HG03060 (cell line): ENCODE results near the gene SH3BGRL.
"Not testable (repeated sequence)": the region's sequence is repeated elsewhere in the genome, so short reads cannot be mapped to it uniquely, and the experiment has no call there.

Experiments
- ATAC-seq: cut with Tn5 transposase; IDR thresholded peaks from one replicate; pipeline ENCODE4 v1.9.1; 2021; ENCODE audit warnings: low read depth, moderate number of reproducible peaks; ENCODE audit not compliant: unreplicated experiment

The SH3BGRL gene

DNA sequence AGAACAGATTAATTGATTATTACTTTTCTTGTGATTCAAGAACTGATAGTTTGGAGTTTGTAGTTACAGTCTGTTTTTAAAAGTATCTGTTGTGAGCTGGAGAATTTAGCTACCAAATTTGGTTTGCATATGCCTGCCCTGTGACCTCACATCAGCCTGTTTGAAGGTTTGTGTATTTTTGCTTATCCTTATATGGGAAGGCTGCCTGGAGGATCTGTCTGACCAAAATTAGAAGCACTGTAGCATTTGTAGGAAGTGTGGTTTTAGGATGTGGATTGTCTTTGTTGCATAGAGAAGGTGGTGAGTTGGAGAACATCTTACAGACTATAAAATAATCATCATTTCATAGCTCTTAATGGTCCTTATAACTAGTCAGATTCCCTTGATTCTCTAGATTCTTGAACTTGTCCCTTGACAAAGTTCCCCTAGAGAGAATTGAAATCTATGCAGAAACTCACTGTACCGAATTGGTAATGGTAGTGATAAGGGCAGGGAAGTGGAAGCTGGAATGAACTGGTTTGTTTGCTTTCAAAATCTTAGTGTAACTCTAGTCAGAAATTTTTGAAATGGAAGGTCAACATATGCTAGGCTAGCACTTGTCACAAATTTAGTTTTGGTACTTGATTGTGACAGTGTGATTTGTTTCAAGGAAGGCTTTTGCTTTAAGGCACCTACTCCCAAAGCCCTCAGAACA is 57.3 kb downstream of the SH3BGRL start:
- no peak for ATAC-seq

DNA sequence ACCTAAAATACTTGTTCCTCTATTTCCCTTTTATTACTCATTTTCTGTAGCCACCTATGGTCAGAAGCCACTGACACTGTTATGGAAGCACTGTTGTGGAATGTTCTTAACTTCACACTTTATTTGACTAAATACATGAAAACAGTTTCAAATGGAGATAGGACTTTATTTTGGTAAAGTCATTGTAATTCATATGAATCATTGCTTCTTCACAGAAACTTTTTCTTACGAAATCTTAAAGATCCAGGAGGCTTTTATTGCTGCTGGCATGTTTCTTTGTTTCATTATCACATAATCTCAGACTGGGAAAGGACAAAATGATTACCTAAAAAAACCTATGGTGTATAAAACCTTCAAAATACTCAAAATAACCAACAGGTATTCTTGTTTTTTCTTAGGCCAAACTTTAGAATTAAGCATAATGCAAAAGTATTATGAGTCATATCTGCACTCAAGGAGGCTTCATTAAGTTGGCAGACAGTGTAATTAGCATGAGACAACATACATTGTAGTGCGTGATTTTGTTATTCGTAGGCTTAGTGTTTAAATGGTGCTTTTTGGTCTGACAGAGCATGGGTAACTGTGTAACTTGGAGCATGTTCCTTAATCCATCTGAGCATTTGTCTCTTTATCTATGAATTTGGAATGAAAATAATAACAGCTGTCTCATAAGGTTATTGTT is 58.0 kb downstream of the SH3BGRL start:
- no peak for ATAC-seq

DNA sequence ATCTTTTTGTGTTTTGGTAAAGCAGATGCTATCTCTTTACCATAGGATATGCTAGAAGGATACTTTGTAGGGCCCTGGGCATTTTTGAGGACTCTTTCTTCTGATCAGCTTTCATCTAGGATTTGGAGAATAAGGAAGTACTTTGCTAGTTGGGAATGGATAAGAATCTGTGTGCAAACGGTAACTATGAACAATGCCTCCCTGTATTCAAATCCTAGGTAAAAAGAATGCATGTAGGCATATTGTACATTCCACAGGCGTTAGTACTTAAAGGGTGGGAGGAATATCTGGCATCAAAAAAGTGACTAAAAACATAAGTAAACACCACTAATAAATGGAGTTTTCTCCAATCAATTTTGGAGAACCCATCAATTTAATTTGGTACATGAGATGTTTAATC is 59.7 kb downstream of the SH3BGRL start:
- no peak for ATAC-seq

DNA sequence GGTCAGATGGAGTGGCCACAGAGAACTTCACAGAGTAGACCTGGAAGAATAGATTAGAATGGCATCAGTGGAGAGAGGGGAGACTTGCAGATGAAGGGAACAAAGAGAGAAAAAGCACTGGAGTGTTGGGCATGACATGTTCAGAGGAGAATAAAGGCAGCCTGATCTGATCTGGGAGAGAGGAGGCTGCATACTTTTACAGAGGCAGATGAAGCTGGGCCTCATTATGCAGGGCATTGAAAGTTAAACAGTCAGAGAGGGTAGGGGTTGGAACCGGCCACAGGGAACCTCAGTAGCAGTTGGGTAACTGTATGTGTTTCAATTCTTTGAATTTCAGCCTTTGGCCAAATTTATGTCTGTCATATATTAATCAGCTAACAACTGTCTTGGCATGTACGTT is 61.2 kb downstream of the SH3BGRL start:
- ATAC-seq, result no peak

DNA sequence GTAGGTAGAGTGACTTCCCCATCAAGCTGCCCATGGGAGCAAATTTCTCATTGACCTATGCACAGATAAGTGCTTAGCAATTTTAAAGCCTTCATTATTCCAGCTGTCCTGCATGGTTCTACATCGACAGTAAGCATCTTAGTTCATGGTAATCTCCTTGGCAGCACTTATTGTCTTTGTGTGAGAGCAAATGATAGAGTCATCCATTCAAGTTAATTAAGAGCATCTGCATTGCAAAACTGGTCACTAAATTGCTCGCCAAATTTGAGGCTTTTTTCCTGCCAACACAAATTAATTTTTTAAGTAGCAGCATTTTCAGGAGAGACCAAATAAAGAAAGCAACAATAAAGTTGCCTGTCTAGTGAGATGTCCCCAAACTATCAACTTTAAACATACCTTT is 76.7 kb downstream of the SH3BGRL start:
- ATAC-seq, result no peak

DNA sequence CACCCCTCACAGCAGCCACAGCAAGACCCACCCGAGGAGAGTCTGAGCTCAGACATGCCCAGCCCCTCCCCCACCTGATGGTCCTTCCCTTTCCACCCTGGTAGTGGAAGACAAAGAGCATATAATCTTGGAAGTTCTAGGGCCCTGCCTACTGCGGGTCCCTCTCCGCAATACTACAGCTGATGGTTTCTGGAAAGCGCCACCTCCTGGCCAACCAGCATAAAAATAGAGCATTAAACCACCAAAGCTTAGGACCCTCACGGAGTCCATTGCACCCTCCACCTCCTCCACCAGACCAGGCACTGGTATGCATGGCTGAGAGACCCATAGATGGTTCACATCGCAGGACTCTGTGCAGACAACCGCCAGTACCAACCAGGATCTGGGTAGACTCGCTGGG is 78.2 kb downstream of the SH3BGRL start:
- no peak for ATAC-seq

DNA sequence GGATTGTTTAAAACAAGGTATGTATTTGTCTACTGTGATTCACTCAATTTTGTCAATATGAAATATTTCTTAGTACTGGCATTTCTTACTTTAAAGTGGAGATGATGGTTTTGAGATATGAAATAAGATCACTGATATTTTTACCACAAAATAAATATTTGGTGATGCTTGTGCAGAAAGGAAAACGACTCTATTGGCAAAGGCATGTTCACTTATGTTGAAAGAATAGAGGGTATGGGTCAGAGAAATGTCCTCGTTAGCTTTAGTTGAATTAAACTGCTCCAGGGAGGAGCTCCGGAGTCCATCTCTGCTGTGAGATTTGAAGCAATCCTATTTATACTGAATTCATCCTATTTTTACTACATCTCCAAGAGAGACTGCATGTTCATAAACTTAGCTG is 84.2 kb downstream of the SH3BGRL start:
- no peak for ATAC-seq

DNA sequence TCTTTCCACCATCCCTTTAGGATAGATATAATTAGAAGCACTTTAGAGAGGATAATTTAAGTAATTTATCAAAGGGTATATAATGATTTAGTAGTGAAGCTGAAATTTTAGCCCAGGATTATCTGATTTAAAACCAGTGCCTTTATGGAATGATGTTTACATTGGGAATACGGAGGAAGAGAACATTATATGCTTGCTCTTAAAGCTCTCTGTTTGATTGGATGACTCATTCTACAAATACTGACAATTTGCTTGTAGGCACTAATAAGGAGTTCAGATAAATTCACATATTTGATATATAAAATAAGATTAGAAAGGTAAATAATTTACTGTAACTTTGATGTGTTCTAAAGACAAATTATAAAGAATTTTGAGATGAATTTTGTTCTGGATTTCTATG is 84.7 kb downstream of the SH3BGRL start:
- ATAC-seq, result no peak

DNA sequence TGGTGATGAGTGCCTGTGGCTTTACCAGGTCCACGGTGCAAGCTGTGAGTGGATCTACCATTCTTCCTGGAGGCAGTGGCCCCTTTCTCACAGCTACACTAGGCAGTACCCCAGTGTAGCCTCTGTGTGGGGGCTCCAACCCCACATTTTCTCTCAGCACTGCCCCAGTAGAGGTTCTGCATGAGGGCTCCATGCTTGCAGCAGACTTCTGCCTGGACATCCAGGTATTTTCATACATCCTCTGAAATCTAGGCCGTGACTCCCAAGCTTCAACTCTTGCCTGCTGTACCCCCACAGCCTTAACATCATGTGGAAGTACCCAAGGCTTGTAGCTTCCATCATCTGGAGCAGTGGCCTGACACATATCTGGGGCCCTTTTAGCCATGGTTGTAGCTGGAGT is 90.1 kb downstream of the SH3BGRL start:
- no peak for ATAC-seq

DNA sequence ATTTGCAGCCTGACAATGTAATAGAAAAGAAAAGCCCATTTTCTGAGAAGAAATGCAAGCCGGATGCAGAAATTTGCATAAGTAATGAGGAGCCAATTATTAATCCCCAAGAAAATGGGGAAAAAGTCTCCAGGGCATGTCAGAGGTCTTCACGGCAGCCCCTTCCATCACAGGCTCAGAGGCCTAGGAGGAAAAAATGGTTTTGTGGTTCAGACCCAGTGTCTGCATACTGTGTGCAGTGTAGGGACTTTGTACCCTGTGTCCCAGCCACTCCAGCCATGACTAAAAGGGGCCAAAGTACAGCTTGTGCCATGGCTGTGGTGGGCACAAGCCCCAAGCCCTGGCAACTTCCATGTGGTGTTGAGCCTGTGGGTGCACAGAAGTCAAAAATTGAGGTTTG is 92.2 kb downstream of the SH3BGRL start:
- no peak for ATAC-seq

DNA sequence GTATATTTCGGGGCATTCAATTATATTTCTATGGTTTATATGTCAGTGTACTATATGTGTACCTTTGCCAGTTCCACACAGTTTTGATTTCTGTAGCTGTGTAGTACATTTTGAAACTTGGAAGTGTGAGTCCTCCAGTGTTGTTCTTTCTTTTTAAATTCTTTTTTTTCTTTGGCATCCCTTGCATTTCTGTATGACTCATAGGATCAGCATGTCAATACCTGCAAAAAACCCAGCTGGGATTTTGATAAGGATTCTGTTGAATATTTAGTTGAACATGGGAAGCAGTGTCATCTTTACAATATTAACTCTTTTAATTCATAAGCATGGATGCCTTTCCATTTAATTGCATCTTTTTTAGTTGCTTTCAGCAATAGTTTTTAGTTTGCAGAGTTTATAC is 100.0 kb downstream of the SH3BGRL start:
- no peak for ATAC-seq

DNA sequence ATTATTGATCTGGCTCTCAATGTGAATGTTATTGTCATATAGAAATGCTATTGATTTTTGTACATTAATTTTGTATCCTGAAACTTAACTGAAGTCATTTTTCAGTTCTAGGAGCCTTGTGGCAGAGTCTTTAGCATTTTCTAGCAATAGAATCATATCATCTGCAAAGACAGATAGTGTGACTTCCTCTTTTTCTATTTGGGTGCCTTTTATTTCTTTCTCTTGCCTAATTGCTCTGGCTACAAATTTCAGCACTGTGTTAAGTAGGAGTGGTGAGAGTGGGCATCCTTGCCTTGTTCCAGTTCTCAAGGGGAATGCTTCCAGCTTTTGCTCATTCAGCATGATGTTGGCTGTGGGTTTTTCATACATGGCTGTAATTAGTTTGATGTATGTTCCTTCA is 102.7 kb downstream of the SH3BGRL start:
- no peak for ATAC-seq

DNA sequence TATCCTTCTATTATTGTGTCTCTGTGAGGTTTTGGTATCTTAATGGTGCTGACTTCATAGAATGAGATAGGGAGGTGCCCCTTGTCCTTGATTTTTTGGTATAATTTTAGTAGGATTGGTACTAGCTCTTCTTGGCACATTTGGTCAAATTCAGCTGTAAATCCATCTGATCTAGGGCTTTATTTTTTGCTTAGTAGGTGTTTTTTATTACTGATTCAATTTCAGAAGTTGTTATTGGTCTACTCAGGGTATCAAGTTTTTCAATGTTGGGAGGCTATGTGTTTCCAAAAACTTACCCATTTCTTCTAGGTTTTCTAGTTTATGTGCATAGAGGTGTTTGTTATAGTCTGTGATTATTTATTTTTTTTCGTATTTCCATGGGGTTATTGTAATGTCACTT is 103.3 kb downstream of the SH3BGRL start:
- ATAC-seq, result no peak

DNA sequence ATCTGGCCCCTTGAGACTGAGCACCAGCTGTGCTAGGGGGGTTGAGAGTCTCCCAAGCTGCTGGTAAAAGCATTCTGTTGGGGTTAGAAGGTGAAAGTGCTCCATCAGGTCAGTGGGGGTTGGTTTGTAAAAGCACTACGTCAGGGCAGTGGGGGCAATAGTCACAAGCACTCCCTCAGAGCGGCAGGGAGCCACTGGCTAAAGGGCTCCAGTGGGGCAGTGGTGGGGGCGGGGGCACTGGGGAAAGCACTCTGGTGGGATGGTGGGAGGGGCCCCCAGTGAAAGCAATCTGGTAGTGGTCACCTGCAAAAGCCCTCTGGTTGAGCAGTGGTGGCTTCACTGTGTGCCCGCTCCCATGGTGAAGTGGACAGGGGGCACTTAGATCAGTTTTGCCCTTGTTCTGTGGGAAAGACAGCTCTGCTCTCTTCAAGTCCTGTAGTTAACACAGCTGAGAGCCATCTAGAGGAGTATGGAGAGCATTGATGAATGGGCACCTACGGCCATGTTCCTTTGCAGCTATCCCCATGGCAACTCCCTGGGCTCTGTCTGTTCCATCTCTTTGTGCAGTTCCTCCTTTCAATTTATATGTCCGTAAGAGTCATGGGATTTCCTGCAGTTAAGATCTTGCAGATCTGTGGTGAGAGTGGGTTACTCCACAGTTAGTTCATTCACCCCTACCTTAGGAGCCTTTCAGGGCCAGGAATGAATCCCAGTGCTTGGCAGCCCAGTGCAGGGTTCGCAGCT is 106.4 kb downstream of the SH3BGRL start:
- no peak for ATAC-seq

DNA sequence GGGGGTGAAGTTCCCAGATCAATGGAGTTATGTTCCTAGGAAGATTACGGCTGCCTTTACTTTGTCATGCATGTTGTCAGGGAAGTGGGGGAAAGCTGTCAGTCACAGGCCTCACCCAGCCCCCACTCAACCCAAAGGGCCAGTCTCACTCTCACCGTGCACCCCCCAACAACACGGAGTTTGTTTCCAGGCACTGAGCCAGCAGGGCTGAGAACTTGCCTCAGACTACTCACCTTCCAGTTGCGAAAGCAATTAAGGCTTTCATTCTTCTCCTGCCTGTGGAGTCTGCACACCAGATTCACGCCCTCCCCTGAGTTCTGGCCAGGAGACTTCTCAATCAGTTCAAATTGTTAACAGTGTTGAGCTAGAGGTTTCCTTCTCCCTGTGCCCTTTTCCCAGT is 114.3 kb downstream of the SH3BGRL start:
- ATAC-seq, result no peak

DNA sequence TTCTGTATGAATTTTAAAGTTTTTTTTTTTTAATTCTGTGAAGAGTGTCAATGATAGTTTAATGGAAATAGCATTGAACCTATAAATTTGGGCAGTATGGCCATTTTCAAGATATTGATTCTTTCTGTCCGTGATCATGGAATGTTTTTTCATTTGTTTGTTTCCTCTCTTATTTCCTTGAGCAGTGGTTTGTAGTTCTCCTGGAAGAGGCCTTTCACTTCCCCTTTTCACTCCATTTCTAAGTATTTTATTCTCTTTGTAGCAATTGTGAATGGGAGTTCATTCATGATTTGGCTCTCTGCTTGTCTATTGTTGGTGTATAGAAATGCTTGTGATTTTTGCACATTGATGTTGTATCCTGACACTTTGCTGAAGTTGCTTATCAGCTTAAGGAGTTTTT is 129.8 kb downstream of the SH3BGRL start:
- ATAC-seq, result not testable (repeated sequence)

DNA sequence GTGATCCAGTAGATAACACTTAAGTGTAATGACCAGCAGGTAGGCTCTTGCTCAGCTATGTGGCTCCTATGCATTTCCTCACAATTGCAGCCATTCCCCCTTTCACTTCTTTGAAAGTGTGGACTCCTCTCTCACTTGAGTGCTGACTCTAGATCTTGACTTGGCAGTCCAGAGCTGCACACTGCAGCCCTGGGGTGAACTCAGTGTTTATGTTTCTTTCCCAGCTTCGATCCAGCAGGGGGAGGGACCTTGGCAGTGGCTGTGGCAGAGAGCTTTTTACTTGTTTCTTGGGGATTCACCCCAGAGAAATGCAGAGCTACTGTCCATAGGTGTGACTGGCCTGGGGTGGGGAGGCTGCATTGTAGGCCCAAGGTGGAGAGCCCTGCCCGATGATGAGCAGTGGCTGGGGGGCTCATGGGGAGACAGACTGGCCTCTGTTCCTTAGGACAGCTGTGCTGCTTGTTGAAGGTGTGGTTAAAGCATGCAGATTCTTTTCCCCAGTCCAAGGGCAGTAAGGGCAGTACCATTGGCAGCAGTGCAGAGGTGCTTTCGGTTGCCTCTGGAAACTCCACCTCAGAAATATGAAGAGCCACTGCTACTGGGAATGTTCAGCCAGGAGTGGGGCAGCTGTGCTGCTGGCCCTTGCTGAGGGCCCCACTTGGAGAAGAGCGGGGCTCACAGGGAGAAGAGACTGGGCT is 134.7 kb downstream of the SH3BGRL start:
- no peak for ATAC-seq

DNA sequence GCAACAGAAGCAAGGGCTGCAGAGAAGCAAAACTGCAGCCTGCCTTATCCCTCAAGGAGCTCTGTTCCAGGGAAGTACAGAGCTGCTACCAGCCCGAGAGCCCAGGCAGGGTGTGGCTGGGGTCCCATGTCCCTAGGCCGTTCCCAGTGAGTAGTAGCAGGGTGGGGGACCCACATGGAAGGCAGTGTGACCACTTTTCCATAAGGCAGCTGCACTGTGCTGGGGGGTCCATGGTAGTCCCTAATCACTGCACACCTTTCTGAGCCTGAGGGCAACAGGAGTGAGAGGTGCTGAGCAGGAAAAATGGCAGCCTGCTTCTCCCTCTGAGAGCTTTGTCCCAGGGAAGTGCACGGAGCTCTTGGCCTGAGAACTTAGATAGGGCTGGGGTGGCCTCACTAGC is 135.9 kb downstream of the SH3BGRL start:
- no peak for ATAC-seq

DNA sequence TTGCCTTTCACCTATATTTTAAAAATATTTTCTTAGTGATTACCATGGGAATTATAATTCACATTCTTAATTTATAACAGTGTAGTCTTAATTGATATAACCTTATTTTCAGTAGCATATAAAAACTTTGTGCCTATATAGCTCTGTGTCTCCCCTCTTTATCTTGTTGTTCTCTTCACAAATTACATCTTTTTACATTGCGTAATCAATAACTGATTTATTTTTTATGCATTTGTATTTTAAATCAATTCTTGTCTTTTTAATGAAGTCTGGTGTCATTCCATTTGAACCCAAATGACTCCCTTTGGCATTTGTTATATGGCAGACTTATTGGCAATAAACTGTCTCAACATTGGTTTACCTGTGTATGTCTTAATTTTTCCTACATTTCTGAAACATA is 137.0 kb downstream of the SH3BGRL start:
- no peak for ATAC-seq

DNA sequence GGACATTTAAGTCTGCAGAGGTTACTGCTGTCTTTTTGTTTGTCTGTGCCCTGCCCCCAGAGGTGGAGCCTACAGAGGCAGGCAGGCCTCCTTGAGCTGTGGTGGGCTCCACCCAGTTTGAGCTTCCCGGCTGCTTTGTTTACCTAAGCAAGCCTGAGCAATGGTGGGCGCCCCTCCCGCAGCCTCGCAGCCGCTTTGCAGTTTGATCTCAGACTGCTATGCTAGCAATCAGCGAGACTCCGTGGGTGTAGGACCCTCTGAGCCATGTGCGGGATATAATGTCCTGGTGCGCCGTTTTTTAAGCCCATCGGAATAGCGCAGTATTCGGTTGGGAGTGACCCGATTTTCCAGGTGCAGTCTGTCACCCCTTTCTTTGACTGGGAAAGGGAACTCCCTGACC is 143.4 kb downstream of the SH3BGRL start:
- ATAC-seq, result not testable (repeated sequence)
